ENCODE data around the gene PIGT.

- TF ChIP-seq CTCF (IDR thresholded peaks at IDR 0.05) (no peak), POLR2A (IDR thresholded peaks at IDR 0.05) (no peak)
Observed at GRCh38 chr20:45395114-45395415, 20.9 kb upstream of the PIGT start.

Data from body of pancreas (tissue), 4 donors.